GM19023 (cell line): ENCODE results near the gene TMEM132D.

ENCODE experiments used
- ATAC-seq: cut with Tn5 transposase; IDR thresholded peaks from one replicate; pipeline ENCODE4 v1.9.1; 2021; ENCODE audit warnings: mild to moderate bottlenecking, moderate library complexity; ENCODE audit not compliant: unreplicated experiment

TMEM132D gene

DNA sequence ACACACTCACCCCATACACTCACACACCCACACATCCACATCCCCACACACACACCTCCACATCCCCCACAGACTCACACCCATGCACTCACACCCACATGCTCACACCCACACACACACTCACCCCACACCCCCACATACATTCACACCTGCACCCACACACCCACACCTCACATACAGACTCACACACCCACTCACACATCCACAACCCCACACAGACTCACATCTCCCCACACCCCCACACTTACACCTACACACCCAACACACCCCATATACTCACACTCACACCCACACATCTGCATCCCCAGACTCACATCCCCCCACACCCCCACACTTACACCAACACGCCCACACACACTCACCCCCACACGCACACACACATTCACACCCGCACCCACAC lies 878.8 kb downstream of the TMEM132D start:
- ATAC-seq: no peak
